SHP77 (cell line): Measurements from ENCODE around the gene TCP11.

Experiments
- DNase-seq, 2 experiments: peaks; one replicate each; lab custom pipeline; 2025; lab: John Stamatoyannopoulos, UW

TCP11 gene

GRCh38 chr6:35173044-35173426 lies 31.9 kb upstream of the TCP11 start:
- DNase-seq, result no peak

- no peak for DNase-seq
Observed at GRCh38 chr6:35170891-35171290, 29.8 kb upstream of the TCP11 start.

- no peak for DNase-seq
Observed at GRCh38 chr6:35170166-35170565, 29.0 kb upstream of the TCP11 start.

GRCh38 chr6:35168461-35168861 lies 27.3 kb upstream of the TCP11 start:
- no peak for DNase-seq

- no peak for DNase-seq
Observed at GRCh38 chr6:35167505-35167904, 26.4 kb upstream of the TCP11 start.

GRCh38 chr6:35166520-35166919 lies 25.4 kb upstream of the TCP11 start:
- DNase-seq, result no peak

GRCh38 chr6:35166116-35166515 lies 25.0 kb upstream of the TCP11 start:
- DNase-seq, result no peak

GRCh38 chr6:35165630-35166071 lies 24.5 kb upstream of the TCP11 start:
- DNase-seq, result no peak

GRCh38 chr6:35164868-35165267 lies 23.7 kb upstream of the TCP11 start:
- DNase-seq, result no peak

GRCh38 chr6:35164277-35164676 lies 23.1 kb upstream of the TCP11 start:
- no peak for DNase-seq

- DNase-seq, result no peak
Observed at GRCh38 chr6:35163836-35164235, 22.7 kb upstream of the TCP11 start.

GRCh38 chr6:35161776-35162607 lies 20.9 kb upstream of the TCP11 start:
- no peak for DNase-seq

GRCh38 chr6:35161266-35161665 lies 20.1 kb upstream of the TCP11 start:
- DNase-seq, result no peak

GRCh38 chr6:35160642-35161041 lies 19.5 kb upstream of the TCP11 start:
- no peak for DNase-seq

- no peak for DNase-seq
Observed at GRCh38 chr6:35158520-35158919, 17.4 kb upstream of the TCP11 start.

- no peak for DNase-seq
Observed at GRCh38 chr6:35154947-35155346, 13.8 kb upstream of the TCP11 start.

- no peak for DNase-seq
Observed at GRCh38 chr6:35154262-35154661, 13.1 kb upstream of the TCP11 start.

- no peak for DNase-seq
Observed at GRCh38 chr6:35152067-35152707, 11.0 kb upstream of the TCP11 start.

- DNase-seq, result no peak
Observed at GRCh38 chr6:35151466-35151865, 10.3 kb upstream of the TCP11 start.

GRCh38 chr6:35149891-35150566 lies 8.9 kb upstream of the TCP11 start:
- no peak for DNase-seq

GRCh38 chr6:35148167-35148741 lies 7.1 kb upstream of the TCP11 start:
- DNase-seq, result no peak

GRCh38 chr6:35147486-35147885 lies 6.3 kb upstream of the TCP11 start:
- DNase-seq, result no peak

- no peak for DNase-seq
Observed at GRCh38 chr6:35147026-35147425, 5.9 kb upstream of the TCP11 start.
